Stimulated activated CD4-positive, alpha-beta T cell treated with anti-CD3 and anti-CD28 coated beads, Interleukin-1b, Interleukin-23, amount 100 ng/mL, for 1 hour (primary cell): ENCODE data around the gene PER2.
A peak's percentile ranks its signal among the peaks of the same experiment; 100 is the strongest.

Experiments
- DNase-seq, 2 donors: peaks; one replicate each; pipeline ENCODE4 v3.0.0-alpha.2; 2020; ENCODE audit warnings: low read depth in 2 of 2

Gene PER2

DNA sequence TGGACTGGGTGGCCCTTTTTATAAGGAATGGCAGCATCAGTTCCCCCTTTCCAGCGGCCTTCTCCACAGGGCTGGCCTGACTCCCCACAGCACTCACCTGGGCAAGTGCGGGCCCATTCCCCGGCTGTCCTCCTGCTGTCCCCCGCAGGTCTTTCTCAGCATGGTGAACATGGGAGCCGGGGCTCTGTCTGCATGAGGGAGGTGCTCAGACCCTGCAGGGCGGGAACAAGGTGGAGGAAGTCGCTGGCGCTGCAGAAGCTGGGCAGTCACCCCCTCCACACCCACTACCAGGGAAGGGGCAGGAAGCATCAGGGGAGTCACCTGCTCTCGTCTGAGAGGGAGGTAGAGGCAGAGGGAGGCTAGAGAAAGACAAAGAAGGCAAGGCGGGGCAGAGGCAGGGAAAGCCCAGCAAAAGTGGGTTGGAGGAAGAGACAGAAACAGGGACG, 60.8 kb downstream of the PER2 start:
- DNase-seq = no peak

DNA sequence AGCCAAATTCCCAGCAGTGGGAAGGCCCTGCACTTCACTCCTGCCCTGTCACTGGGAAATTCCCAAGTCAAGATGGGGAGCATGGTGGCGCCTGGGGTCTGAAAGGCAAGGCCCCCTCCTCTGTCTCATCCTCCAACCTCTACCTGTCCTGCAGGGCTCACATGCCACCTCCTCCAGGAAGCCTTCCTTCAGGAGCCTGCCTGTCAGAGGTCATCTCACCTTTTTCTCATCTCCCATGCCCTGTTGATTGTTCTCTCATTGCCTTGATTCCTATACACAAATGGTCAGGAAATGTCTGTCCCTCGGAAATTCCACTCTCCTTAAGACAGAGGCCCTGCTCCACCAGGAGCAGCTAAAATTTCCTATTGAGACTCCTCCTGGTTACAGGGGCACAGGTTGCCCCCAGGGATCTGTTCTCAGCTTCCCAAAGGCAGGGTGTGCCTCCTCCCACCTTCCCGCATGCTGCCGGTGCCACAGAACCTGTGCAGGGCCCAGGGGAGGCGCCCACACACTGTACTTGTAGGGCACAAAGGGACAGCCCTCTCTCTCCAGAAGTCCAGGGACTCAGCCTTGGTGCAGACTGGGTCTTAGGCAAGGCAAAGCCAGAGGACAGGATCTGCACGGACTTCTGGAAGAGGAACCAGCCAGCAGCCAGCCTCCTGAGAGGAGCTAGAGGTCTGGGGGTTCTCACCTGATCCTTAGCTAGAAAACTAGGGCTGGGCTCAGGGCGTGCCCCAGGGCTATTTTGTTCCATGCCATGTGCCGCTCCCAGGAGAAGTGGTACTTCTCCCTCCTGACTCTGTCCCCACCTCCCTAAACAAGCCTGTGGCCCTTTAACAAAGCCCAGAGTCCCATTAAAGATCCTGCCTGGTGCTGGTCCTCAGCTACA, 61.5 kb downstream of the PER2 start:
- no peak for DNase-seq

DNA sequence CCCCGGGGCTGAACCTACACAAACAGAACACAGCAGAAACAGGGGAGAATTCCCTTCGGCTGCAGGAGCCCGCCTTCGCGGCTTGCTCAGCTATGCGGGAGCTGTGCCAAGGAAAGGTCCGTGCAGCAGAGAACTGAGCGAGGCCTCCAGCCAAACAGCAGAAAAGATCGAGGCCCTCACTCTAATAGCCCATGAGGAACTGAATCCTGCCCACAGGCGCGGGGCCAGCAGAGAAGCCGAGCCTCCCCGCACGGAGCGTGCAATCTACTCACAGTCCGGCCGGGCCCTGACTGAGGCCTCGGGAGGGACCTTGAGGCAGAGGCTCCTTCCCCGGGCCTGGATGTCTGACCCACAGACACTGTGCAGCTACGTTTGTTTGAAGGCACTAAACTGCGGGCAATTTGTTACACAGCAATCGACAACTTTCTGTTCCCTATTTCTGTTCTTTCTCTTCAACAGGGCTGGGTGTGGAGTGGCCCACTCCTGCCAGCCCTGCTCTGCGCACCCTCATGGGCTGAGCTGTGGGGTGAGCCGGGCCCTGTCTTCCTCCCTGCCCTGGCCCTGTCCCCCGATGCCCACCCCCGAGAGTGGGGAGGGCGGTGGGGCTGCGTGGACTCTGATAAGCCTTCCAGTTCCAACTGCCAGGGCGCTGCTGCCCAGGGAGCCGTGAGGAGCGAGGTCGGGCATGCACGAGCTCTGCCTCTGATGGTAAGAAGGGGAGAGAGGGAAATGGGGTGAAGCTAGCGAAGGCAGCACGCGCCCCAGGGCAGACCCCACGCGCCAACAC, 62.3 kb downstream of the PER2 start:
- no peak for DNase-seq

DNA sequence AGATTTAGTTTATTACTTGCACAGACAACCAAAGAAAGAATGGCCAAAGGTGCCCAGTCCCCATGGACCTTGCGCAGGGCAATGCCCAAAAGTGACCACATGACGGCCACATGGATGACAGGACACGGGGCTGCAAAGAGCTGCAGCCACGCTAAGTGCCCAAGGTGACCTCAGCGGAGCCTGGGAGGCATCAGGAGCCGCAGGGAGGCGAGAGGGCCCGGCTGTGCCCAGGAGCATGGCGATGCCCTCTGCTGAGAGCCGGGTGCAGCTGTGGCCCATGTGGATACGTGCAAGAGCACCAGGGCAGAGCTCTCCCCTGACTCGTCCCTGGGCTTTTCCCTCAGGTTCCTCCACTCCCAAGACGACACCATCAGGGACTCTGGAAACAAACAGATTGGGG, 63.3 kb downstream of the PER2 start:
- no peak for DNase-seq

- DNase-seq = no peak
These were observed 63.9 kb downstream of the PER2 start for GRCh38 chr2:238224356-238225035.

DNA sequence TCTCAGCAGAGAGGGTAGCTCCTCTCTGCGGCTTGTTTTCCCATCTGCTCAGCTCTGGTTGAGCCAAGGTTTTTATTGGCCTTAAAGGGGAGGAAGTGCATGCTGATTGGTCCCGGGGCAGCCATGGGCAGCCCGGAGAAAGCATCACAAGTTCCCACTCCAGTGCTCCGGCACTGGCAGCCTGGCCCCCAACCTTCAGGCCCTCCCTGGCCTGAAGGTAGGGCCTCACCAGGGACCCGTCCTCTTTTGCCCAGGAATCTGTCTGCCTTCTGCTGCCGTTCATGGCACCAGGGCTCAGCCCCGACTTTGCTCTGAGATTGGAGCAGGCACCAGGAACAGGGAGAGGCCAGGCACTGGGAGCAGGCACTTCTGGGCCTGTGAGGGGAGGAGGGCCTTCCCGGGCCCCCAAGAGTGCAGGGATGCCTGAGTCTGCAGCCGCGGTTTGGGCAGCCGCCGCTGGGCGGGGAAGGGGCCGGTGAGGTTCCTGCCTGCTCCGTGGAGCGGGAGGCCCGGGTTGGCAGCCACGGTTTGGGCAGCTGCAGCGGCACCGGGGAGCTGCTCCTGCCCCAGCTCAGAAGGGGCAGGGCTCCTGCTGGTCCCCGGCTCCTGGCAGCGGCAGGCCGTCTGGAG, 67.4 kb downstream of the PER2 start:
- DNase-seq = no peak

DNA sequence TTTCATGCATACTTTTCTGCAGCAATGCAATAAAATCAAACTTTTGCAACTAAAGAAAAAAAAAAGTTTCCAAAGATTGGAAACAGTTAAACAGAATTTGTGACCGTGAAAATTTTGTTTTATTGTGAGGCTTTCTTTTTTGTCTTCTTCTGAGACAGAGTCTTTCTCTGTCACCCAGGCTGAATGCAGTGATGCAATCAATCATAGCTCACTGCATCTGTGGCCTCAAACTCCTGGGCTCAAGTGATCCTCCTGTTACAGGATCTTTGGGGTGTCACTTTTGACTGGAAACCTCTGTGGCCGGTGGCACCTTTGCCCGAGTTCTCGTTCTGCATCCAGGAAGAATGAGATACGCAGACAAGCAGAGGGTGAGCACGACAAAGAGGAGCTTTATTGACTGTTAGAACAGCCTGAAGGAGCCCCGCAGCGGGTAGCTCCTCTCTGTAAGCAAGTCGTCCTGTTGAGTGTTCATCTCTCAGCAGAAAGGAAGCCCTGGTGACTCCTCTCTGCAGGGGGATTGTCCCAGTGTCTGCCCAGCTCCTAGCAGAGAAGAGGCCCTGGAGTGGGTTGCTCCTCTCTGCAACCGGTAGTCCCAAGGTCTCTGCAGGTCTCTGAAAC, 68.0 kb downstream of the PER2 start:
- DNase-seq = no peak

GRCh38 chr2:238216651-238217184, 71.7 kb downstream of the PER2 start:
- DNase-seq = no peak

DNA sequence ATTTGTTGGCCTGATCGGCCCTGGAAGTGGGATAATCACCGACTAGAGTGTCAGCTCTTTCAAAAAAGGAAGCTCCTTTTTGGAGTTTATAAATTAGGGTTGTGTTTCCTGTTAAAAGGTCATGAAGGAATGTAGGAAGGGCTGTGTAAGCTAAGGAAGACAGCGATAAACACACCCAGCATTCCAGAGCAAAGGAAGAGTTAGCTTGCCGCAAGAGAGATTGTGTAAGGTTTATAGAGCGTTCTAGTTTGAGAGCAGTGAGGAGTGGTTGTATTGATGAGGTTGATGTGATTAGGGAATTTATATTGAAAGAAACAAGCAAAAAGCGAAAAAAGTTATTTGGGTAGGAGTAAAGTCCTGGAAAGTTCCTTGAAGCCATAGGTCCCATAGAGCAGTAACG, 81.4 kb downstream of the PER2 start:
- no peak for DNase-seq

GRCh38 chr2:238203973-238204683, 84.3 kb downstream of the PER2 start:
- DNase-seq = no peak

- DNase-seq = peak; percentile 78 to 84
These were observed 85.1 kb downstream of the PER2 start, which contains the start of gene ILKAP for GRCh38 chr2:238203094-238203972. ILKAP (minus strand) TSS chr2:238203695; CDS start chr2:238203553, 142 bp downstream.

GRCh38 chr2:238202326-238203093, 85.9 kb downstream of the PER2 start:
- DNase-seq = no peak
